ENCODE data around the gene ANAPC16.

ANAPC16 gene

GRCh38 chr10:72227826-72228225, 12.0 kb downstream of the ANAPC16 start:
- no peak for DNase-seq (ENCODE audit: low spot score)
- TF ChIP-seq CTCF (IDR thresholded peaks at IDR 0.05; ENCODE audit: extremely low read depth, missing control alignments), result no peak

GRCh38 chr10:72228318-72228751, 12.5 kb downstream of the ANAPC16 start:
- no peak for TF ChIP-seq CTCF (IDR thresholded peaks at IDR 0.05; ENCODE audit: extremely low read depth, missing control alignments)
- no peak for DNase-seq (ENCODE audit: low spot score)

DNA sequence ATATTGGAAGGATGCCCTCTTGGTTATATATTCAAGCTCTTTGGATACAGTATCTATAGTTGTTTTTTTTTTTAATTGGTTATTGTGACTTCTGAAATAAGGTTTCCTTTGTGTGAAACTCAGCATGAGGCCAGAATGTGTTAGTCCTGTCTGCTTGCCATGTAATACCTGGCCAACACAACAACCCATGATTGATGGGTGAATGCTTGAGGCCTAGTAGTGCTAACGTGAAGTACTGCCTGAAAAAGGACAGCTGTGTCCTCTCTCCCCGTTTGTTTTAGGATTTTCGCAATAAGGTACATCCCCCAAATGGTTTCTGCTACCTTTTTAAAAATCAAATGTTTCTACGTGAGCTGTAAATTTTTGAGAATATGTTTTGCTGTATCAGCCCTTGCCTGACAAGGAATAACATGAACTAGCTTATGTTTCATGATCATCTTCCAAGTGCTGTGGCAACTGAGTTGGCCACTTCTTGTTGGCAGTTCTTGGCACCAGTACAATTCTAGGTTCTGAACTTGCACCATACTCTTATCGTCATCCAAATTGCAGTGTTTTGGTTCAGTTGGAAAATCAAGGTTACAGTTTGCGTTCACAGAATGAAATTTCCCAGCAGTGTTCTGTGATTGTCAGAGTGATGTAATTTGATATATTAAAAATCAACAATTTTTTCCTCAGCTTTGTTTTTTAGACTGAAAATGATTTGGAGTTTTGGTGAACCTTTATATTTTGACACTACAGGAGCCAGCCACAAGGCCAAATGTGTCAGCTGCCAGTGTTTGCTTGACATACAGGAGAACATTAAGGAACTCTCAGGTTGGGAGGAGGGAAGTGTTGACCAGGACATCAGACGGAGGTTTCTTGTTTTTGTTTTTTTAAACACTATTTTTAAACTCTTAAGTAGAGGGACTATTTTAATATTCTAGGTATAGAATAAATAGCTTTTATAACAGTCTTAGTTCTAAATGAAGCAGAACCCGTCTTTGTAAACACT, 13.7 kb downstream of the ANAPC16 start:
- DNase-seq (ENCODE audit: low spot score), result no peak
- TF ChIP-seq CTCF (IDR thresholded peaks at IDR 0.05; ENCODE audit: extremely low read depth, missing control alignments), result no peak

DNA sequence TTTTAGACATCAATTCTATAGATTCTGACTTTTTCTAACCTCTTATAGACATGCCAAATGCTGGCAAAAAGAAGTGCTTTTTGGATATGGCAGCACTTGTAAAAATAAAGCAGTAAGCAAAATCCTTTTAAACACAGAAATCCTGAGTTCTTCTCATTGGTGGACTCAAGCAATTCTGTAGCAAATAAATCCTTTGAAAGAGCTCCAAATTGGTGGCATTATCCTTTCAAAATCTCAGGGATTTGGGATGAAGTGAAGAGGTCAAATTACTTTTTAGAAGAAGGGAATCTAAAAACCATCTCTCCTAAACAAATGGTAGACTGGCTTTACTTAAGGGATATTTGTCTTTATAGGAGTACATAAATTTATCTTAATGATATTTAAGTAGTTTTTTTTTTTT, 17.8 kb downstream of the ANAPC16 start:
- DNase-seq (ENCODE audit: low spot score), result no peak
- no peak for TF ChIP-seq CTCF (IDR thresholded peaks at IDR 0.05; ENCODE audit: extremely low read depth, missing control alignments)

- TF ChIP-seq CTCF (IDR thresholded peaks at IDR 0.05; ENCODE audit: extremely low read depth, missing control alignments), result no peak
Observed at GRCh38 chr10:72234560-72235095, 18.8 kb downstream of the ANAPC16 start.

GRCh38 chr10:72235544-72236279, 19.9 kb downstream of the ANAPC16 start:
- TF ChIP-seq CTCF (IDR thresholded peaks at IDR 0.05; ENCODE audit: extremely low read depth, missing control alignments), result no peak
- no peak for DNase-seq (ENCODE audit: low spot score)

More at GRCh38 chr10:72234560-72235095, 18.8 kb downstream of the ANAPC16 start:
- no peak for DNase-seq (ENCODE audit: low spot score)

Measured in GM20000 (cell line).